ENCODE measurements around the gene ST6GALNAC2.
A peak's percentile ranks its signal among the peaks of the same experiment; 100 is the strongest.
"Not testable (repeated sequence)": the region's sequence is repeated elsewhere in the genome, so short reads cannot be mapped to it uniquely, and the experiment has no call there.

Gene ST6GALNAC2

GRCh38 chr17:76585649-76586593, at the start of gene ST6GALNAC2:
TSS of gene ST6GALNAC2 (minus strand) at chr17:76585860. CDS start at chr17:76585808, 52 bp downstream.
- DNase-seq = peak; percentile 48

- DNase-seq = no peak
Observed at GRCh38 chr17:76635039-76635438, 49.4 kb upstream of the ST6GALNAC2 start.

GRCh38 chr17:76633628-76634328, 48.1 kb upstream of the ST6GALNAC2 start:
- no peak for DNase-seq

- no peak for DNase-seq
Observed at GRCh38 chr17:76631821-76632565, 46.3 kb upstream of the ST6GALNAC2 start.

GRCh38 chr17:76630151-76630550, 44.5 kb upstream of the ST6GALNAC2 start:
- no peak for DNase-seq

GRCh38 chr17:76627510-76627909, 41.9 kb upstream of the ST6GALNAC2 start:
- no peak for DNase-seq

GRCh38 chr17:76626442-76626841, 40.8 kb upstream of the ST6GALNAC2 start:
- DNase-seq = no peak

- no peak for DNase-seq
Observed at GRCh38 chr17:76625496-76625895, 39.8 kb upstream of the ST6GALNAC2 start.

GRCh38 chr17:76623271-76624146, 37.8 kb upstream of the ST6GALNAC2 start:
- DNase-seq = peak; percentile 62

- no peak for DNase-seq
Observed at GRCh38 chr17:76617838-76618237, 32.2 kb upstream of the ST6GALNAC2 start.

GRCh38 chr17:76614912-76615617, 29.4 kb upstream of the ST6GALNAC2 start:
- no peak for DNase-seq

GRCh38 chr17:76614064-76614759, 28.6 kb upstream of the ST6GALNAC2 start:
- DNase-seq = not testable (repeated sequence)

- no peak for DNase-seq
Observed at GRCh38 chr17:76612977-76613851, 27.6 kb upstream of the ST6GALNAC2 start.

- no peak for DNase-seq
Observed at GRCh38 chr17:76612465-76612864, 26.8 kb upstream of the ST6GALNAC2 start.

- no peak for DNase-seq
Observed at GRCh38 chr17:76611758-76612157, 26.1 kb upstream of the ST6GALNAC2 start.

GRCh38 chr17:76611080-76611749, 25.6 kb upstream of the ST6GALNAC2 start:
- not testable (repeated sequence) for DNase-seq

- DNase-seq = not testable (repeated sequence)
Observed at GRCh38 chr17:76606685-76607084, 21.0 kb upstream of the ST6GALNAC2 start.

- DNase-seq = no peak
Observed at GRCh38 chr17:76601065-76601464, 15.4 kb upstream of the ST6GALNAC2 start.

Measured in NCI-H2171 treated with DMSO at 0.1 percent for 48 hours (cell line).